Measurements from ENCODE around the gene EHD4. TPM values are rescaled to one million over a fixed set of nuclear protein-coding genes. Genes with fewer than 3 reads are reported as not detected.

The EHD4 gene
- total RNA-seq, 8 experiments from 2014 or later, result 3.6 to 45.8 (median 6.6) TPM

- peaks cover 0 to 5% of the 10 kb centered on the region in 2 donors for H3K4me1 ChIP-seq (replicated peaks in 1 of 2)
- H3K27ac ChIP-seq, result no peak overlapping the region
- peak overlapping the region; percentile 81 to 98 (median 89) for H3K4me3 ChIP-seq
- ATAC-seq (replicated peaks in 6 of 8), result peak; percentile 21 to 49 (median 30)
- whole genome bisulfite sequencing, 10 experiments, result 0 to 83% (median 18%) methylated on average over 2 to 15 of the region's 16 CpGs
- in situ Hi-C loops (cut with MboI; ENCODE audit: low pct_unique_long_range_greater_than_20kb in 2 of 9, low sequenced_read_pairs in 9 of 9, unreplicated experiment in 9 of 9), result no loop called here
These were observed 1.1 kb downstream of the EHD4 start for GRCh38 chr15:41971089-41971894.

DNA sequence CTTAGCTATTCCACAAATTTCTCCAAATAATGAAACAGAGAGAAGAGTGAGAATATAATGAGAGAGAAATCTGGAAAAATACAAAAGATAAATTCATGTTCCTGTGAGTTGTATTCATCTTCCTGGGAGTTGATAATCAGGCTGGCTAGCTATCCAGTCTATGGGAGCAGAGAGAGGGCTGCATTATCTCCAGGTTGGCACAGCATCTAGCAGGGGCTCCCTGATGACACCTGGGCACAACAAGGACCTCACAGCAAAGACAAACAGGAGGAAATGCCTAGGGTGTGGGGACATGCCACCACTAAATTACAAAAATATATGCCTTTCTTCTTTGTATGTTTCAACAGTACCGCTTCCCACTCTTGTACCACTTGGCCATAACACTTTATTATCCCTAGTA is 1.9 kb downstream of the EHD4 start:
- 83 to 100% (median 100%) methylated on average over 1 of the region's 1 CpG; no CpG with 5 or more reads in 2 of the 10 experiments for WGBS, 10 experiments
- ATAC-seq (replicated peaks in 6 of 8), result no peak
- Histone ChIP-seq H3K4me1 (replicated peaks in 1 of 2) (peaks cover 0 to 5% of the 10 kb centered on the region in 2 donors), H3K27ac (no peak overlapping the region), H3K4me3 (no peak overlapping the region)
- in situ Hi-C loops (cut with MboI; ENCODE audit: low pct_unique_long_range_greater_than_20kb in 2 of 9, low sequenced_read_pairs in 9 of 9, unreplicated experiment in 9 of 9), result no loop called here

- in situ Hi-C loops (cut with MboI; ENCODE audit: low pct_unique_long_range_greater_than_20kb in 2 of 9, low sequenced_read_pairs in 9 of 9, unreplicated experiment in 9 of 9), result no loop called here
- H3K4me1 ChIP-seq (replicated peaks in 1 of 2), result peaks cover 0 to 5% of the 10 kb centered on the region in 2 donors
- 60 to 100% (median 90%) methylated on average over 1 to 3 of the region's 3 CpGs; no CpG with 5 or more reads in 5 of the 10 experiments for WGBS, 10 experiments
- ATAC-seq (replicated peaks in 6 of 8), result no peak
- no peak overlapping the region for H3K4me3 ChIP-seq
- H3K27ac ChIP-seq, result no peak overlapping the region
These were observed 2.4 kb downstream of the EHD4 start for GRCh38 chr15:41969851-41970431.

DNA sequence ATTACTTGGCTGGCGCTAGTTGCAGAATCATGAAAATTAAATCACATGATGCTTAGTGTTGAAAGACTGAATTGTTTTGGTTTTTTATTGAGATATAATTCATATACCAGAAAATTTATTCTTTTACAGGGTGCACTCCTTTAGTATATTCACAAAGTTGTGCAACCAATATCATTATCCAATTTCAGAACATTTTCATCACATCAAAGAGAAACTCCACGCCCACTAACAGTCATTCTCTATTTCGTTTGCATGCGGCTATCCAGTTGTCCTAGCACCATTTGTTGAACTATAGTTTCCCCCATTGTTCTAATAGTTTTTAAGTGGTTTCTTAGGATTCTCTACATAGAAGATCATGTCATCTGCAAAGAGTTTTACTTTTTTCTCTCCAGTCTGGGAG is 3.7 kb downstream of the EHD4 start:
- no peak for ATAC-seq (replicated peaks in 6 of 8)

DNA sequence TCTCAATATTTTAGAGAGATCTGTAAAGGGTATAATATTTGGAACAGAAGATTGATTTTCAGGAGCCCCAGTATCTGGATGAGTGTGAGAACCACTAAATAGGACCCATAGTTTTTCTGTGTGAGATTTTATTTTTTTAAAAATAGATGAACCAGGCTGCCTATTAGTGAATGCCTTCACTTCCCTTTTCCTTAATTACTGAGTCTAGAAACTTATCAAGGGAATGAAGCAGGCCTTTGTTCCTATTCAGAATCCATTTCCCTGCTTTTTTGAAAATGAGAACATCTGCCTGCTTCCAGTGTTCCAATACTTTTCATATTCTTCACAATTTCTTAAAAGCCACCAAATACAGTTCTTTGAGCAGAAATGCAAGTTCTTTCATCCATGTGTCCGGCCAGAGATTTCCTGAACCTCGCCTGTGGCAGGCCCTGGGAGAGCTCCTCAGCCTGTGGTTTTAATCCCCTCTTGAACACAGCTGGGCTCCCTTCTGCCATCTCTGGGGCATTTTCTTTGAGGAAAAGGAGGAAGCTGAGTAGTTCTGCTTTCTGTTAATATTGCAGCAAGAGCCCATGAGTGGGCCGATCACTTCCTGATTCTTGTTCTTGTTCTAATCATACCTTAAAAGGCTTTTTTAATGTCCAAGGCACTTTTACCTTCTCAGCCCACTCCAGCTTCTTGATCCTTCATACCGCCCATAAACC is 4.7 kb downstream of the EHD4 start:
- Histone ChIP-seq H3K4me3 (no peak overlapping the region), H3K4me1 (replicated peaks in 1 of 2) (peaks cover 0 to 5% of the 10 kb centered on the region in 2 donors), H3K27ac (no peak overlapping the region)
- in situ Hi-C loops (cut with MboI; ENCODE audit: low pct_unique_long_range_greater_than_20kb in 2 of 9, low sequenced_read_pairs in 9 of 9, unreplicated experiment in 9 of 9), result no loop called here
- WGBS, 10 experiments, result 8 to 100% (median 90%) methylated on average over 1 to 4 of the region's 4 CpGs
- no peak for ATAC-seq (replicated peaks in 6 of 8)

More for the DNA sequence above, 3.7 kb downstream of the EHD4 start:
- 30 to 100% (median 96%) methylated on average over 1 to 4 of the region's 4 CpGs for WGBS, 10 experiments
- in situ Hi-C loops (cut with MboI; ENCODE audit: low pct_unique_long_range_greater_than_20kb in 2 of 9, low sequenced_read_pairs in 9 of 9, unreplicated experiment in 9 of 9), result no loop called here
- H3K4me3 ChIP-seq, result no peak overlapping the region
- H3K4me1 ChIP-seq (replicated peaks in 1 of 2), result peaks cover 0 to 5% of the 10 kb centered on the region in 2 donors
- H3K27ac ChIP-seq, result no peak overlapping the region

DNA sequence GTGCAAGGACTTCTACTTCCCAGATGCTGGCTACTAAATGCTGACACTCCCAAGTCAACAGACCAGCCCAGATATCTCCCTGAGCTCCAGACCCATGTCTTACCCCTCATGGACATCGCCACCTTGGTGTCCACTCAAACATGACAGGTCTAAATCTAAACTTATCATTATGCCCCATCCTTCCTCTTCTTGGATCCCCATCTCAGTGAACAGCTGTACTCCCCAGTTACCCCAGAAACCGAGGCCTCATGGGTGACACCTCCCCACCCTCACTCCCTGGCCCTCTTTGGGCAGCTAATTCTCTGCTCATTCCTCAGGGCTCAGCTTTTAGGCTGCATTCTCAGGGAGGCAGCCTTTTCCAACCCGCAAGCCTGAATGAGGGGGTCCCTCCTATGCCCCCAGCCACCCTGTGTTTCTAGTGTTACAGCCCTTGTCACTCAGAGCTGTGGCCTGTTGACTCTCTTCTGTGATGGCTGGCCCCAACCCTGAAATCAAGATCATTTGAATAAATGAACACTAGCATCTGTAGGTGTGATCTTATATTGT is 5.4 kb downstream of the EHD4 start:
- H3K27ac ChIP-seq, result no peak overlapping the region
- 90 to 100% (median 100%) methylated on average over 1 to 3 of the region's 3 CpGs; no CpG with 5 or more reads in 1 of the 10 experiments for WGBS, 10 experiments
- in situ Hi-C loops (cut with MboI; ENCODE audit: low pct_unique_long_range_greater_than_20kb in 2 of 9, low sequenced_read_pairs in 9 of 9, unreplicated experiment in 9 of 9), result no loop called here
- no peak for ATAC-seq (replicated peaks in 6 of 8)
- no peak overlapping the region for H3K4me3 ChIP-seq
- peaks cover 0 to 5% of the 10 kb centered on the region in 2 donors for H3K4me1 ChIP-seq (replicated peaks in 1 of 2)

- Histone ChIP-seq H3K4me3 (no peak overlapping the region), H3K4me1 (replicated peaks in 1 of 2) (peaks cover 0 to 4% of the 10 kb centered on the region in 2 donors), H3K27ac (no peak overlapping the region)
- no peak for ATAC-seq (replicated peaks in 6 of 8)
- in situ Hi-C loops (cut with MboI; ENCODE audit: low pct_unique_long_range_greater_than_20kb in 2 of 9, low sequenced_read_pairs in 9 of 9, unreplicated experiment in 9 of 9), result no loop called here
- 0 to 93% (median 40%) methylated on average over 1 to 2 of the region's 4 CpGs; no CpG with 5 or more reads in 7 of the 10 experiments for WGBS, 10 experiments
These were observed 5.9 kb downstream of the EHD4 start for GRCh38 chr15:41966414-41966812.

- WGBS, 10 experiments, result 60 to 90% (median 84%) methylated on average over 2 to 6 of the region's 15 CpGs; no CpG with 5 or more reads in 4 of the 10 experiments
- H3K27ac ChIP-seq, result no peak overlapping the region
- in situ Hi-C loops (cut with MboI; ENCODE audit: low pct_unique_long_range_greater_than_20kb in 2 of 9, low sequenced_read_pairs in 9 of 9, unreplicated experiment in 9 of 9), result no loop called here
- no peak overlapping the region for H3K4me3 ChIP-seq
- H3K4me1 ChIP-seq (replicated peaks in 1 of 2), result no peaks in the 10 kb centered on the region
- no peak for ATAC-seq (replicated peaks in 6 of 8)
These were observed 6.6 kb downstream of the EHD4 start for GRCh38 chr15:41965441-41966413.

DNA sequence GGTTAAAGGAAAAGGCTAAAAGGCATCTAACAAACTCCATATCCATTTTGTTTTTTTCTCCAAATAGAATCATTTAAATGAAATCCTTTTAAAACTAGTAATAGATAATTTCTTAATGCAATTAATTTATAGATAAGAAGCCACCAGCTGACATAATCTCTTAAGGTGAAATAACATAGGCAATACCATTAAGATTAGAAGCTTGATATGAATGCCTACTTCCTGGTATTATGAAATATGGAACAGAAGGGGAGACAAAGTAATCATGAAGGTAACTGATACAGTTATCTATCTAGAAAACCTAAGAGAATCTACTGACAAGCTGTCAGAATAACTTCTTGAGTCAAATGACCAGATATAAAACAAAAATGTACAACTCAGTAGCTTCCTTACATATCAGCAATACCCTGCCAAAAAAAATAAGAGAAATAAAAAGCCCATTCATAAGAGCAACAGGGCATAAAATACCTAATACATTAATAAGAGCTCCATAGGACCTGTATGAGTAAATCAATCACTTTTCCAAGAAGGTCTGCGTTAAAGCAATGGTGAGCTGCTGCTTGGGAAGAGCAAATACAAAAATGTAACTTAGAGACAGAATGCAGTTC is 10.7 kb downstream of the EHD4 start:
- in situ Hi-C loops (cut with MboI; ENCODE audit: low pct_unique_long_range_greater_than_20kb in 2 of 9, low sequenced_read_pairs in 9 of 9, unreplicated experiment in 9 of 9), result no loop called here
- Histone ChIP-seq H3K4me1 (replicated peaks in 1 of 2) (no peaks in the 10 kb centered on the region), H3K4me3 (no peak overlapping the region), H3K27ac (no peak overlapping the region)
- WGBS, 10 experiments, result 71 to 100% (median 94%) methylated on average over 1 of the region's 1 CpG; no CpG with 5 or more reads in 1 of the 10 experiments
- no peak for ATAC-seq (replicated peaks in 6 of 8)

DNA sequence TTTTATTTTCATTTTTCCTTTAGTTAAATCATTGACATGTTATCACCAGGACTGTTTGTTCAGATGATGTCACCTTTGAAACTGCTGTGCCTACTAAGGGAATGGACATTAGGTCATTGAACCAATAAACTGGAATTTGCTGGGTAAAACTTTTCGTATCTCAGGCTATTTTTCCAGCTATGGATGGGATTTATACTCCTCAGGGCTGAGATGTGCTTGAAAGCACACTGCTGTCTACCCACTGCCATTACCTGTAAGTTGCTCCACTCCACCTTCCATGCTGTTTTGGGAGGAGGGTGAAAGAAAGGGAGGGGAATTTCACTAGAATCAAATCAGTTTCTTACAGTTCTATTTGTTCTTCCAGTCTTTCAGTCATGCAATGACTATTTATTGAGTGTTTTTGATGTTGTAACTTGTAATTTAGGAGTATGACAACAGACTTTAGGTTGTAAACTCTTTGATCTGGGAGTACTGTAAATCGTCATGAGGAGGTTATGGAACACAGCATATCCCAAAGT is 11.3 kb downstream of the EHD4 start:
- 0 to 94% (median 73%) methylated on average over 1 to 2 of the region's 2 CpGs for WGBS, 10 experiments
- H3K27ac ChIP-seq, result no peak overlapping the region
- in situ Hi-C loops (cut with MboI; ENCODE audit: low pct_unique_long_range_greater_than_20kb in 2 of 9, low sequenced_read_pairs in 9 of 9, unreplicated experiment in 9 of 9), result no loop called here
- no peaks in the 10 kb centered on the region for H3K4me1 ChIP-seq (replicated peaks in 1 of 2)
- peak in 1 of 8 experiments; percentile 34 for ATAC-seq (replicated peaks in 6 of 8)
- no peak overlapping the region for H3K4me3 ChIP-seq

DNA sequence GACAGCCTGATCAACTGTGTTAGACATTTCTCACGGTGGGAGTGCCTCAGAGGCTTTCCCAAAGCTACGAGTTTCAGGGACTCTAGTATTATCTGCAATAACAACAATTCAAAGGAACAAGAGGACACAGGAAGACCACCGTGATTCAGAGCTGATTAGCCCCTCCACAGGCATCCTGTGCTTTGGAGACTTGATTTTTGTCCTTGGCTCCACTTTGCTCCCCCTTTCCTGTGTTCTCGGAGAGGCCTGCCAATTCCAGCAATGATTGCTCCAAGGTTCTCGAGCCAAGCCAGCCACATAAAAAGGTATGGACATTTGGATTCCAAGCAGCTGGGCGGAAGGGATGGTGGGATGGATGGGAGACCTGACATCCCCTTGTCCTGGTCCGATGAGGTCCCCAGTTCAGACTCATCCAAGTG is 14.3 kb downstream of the EHD4 start:
- no peak overlapping the region for H3K27ac ChIP-seq
- 51 to 100% (median 81%) methylated on average over 1 to 7 of the region's 7 CpGs; no CpG with 5 or more reads in 1 of the 10 experiments for WGBS, 10 experiments
- H3K4me1 ChIP-seq (replicated peaks in 1 of 2), result no peaks in the 10 kb centered on the region
- in situ Hi-C loops (cut with MboI; ENCODE audit: low pct_unique_long_range_greater_than_20kb in 2 of 9, low sequenced_read_pairs in 9 of 9, unreplicated experiment in 9 of 9), result no loop called here
- H3K4me3 ChIP-seq, result no peak overlapping the region
- no peak for ATAC-seq (replicated peaks in 6 of 8)

Measured in motor neuron (in vitro differentiated cells).